ENCODE data around the gene TOP2B.

GRCh38 chr3:25587975-25588374 is 76.7 kb downstream of the TOP2B start:
- TF ChIP-seq CTCF (IDR thresholded peaks at IDR 0.05), result no peak
- TF ChIP-seq POLR2A (IDR thresholded peaks at IDR 0.05; ENCODE audit: low read length), result no peak
- TF ChIP-seq PBX3 (IDR thresholded peaks at IDR 0.05), result no peak
- no peak for TF ChIP-seq HDAC2 (IDR thresholded peaks at IDR 0.05)
- no peak for TF ChIP-seq EP300 (IDR thresholded peaks at IDR 0.05)
- no peak for TF ChIP-seq RAD21 (conservative IDR thresholded peaks at IDR 0.05 in 1 of 2, IDR thresholded peaks at IDR 0.05 in 1 of 2)
- TF ChIP-seq NPAS2 (CRISPR knock-in tag; IDR thresholded peaks at IDR 0.05; ENCODE audit: borderline replicate concordance), result no peak
- TF ChIP-seq CBX2 (IDR thresholded peaks at IDR 0.05; ENCODE audit: borderline replicate concordance, low read depth), result no peak
- TF ChIP-seq HOXB13 (CRISPR knock-in tag; IDR thresholded peaks at IDR 0.05; ENCODE audit: low read depth), result no peak

Data from A549 (cell line).